ENCODE results near the gene ST7L.

DNA sequence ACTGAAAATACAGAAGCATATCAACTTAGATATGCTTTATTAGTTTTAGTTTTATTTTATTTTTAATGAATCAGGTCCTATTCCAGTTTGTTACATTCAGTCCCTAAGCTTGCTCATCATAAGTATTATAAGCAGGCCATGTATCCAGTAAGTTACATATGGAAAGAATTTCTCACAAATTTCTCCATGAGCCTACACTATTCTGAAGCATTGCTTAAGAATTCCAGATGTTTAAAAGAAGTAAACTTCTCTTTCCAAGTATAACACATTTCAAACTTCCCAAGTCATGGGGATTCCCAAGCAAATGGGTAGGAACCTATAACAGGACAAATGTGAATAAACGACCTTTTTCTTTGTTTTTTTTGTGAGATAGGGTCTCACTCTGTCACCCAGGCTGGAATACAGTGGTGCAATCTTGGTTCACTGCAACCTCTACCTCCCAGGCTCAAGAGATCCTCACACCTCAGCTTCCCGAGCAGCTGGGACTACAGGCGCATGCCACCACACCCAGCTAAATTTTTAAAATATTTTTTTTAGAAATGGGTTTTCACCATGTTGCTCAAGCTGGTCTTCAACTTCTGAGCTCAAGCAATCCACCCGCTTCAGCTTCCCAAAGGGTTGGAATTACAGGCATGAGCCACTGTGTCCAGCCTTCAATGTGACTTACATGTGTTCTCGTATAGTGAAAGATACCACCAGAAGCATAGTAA is 39.0 kb downstream of the ST7L start:
- TF ChIP-seq NFYA (IDR thresholded peaks at IDR 0.05; ENCODE audit: borderline replicate concordance, low read depth, low read length) (no peak), KDM1A (IDR thresholded peaks at IDR 0.05; ENCODE audit: borderline replicate concordance) (no peak), YY1 (IDR thresholded peaks at IDR 0.05; ENCODE audit: low read depth, low read length) (no peak), POLR2A (IDR thresholded peaks at IDR 0.05; ENCODE audit: low read depth, low read length) (no peak), ZNF24 (IDR thresholded peaks at IDR 0.05) (no peak), SRF (IDR thresholded peaks at IDR 0.05; ENCODE audit: low read depth in 2 of 2, low read length in 2 of 2) (no peak)
- TF ChIP-seq, protein P1, sequence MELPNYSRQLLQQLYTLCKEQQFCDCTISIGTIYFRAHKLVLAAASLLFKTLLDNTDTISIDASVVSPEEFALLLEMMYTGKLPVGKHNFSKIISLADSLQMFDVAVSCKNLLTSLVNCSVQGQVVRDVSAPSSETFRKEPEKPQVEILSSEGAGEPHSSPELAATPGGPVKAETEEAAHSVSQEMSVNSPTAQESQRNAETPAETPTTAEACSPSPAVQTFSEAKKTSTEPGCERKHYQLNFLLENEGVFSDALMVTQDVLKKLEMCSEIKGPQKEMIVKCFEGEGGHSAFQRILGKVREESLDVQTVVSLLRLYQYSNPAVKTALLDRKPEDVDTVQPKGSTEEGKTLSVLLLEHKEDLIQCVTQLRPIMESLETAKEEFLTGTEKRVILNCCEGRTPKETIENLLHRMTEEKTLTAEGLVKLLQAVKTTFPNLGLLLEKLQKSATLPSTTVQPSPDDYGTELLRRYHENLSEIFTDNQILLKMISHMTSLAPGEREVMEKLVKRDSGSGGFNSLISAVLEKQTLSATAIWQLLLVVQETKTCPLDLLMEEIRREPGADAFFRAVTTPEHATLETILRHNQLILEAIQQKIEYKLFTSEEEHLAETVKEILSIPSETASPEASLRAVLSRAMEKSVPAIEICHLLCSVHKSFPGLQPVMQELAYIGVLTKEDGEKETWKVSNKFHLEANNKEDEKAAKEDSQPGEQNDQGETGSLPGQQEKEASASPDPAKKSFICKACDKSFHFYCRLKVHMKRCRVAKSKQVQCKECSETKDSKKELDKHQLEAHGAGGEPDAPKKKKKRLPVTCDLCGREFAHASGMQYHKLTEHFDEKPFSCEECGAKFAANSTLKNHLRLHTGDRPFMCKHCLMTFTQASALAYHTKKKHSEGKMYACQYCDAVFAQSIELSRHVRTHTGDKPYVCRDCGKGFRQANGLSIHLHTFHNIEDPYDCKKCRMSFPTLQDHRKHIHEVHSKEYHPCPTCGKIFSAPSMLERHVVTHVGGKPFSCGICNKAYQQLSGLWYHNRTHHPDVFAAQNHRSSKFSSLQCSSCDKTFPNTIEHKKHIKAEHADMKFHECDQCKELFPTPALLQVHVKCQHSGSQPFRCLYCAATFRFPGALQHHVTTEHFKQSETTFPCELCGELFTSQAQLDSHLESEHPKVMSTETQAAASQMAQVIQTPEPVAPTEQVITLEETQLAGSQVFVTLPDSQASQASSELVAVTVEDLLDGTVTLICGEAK (IDR thresholded peaks at IDR 0.05; ENCODE audit: borderline replicate concordance), result no peak
- TF ChIP-seq, protein P2, sequence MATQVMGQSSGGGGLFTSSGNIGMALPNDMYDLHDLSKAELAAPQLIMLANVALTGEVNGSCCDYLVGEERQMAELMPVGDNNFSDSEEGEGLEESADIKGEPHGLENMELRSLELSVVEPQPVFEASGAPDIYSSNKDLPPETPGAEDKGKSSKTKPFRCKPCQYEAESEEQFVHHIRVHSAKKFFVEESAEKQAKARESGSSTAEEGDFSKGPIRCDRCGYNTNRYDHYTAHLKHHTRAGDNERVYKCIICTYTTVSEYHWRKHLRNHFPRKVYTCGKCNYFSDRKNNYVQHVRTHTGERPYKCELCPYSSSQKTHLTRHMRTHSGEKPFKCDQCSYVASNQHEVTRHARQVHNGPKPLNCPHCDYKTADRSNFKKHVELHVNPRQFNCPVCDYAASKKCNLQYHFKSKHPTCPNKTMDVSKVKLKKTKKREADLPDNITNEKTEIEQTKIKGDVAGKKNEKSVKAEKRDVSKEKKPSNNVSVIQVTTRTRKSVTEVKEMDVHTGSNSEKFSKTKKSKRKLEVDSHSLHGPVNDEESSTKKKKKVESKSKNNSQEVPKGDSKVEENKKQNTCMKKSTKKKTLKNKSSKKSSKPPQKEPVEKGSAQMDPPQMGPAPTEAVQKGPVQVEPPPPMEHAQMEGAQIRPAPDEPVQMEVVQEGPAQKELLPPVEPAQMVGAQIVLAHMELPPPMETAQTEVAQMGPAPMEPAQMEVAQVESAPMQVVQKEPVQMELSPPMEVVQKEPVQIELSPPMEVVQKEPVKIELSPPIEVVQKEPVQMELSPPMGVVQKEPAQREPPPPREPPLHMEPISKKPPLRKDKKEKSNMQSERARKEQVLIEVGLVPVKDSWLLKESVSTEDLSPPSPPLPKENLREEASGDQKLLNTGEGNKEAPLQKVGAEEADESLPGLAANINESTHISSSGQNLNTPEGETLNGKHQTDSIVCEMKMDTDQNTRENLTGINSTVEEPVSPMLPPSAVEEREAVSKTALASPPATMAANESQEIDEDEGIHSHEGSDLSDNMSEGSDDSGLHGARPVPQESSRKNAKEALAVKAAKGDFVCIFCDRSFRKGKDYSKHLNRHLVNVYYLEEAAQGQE (IDR thresholded peaks at IDR 0.05; ENCODE audit: low read depth, low read length), result no peak

Measured in GM12878 (cell line).